Astrocyte (in vitro differentiated cells and primary cell): Measurements from ENCODE around the gene ZMYND19. TPM values are rescaled to one million over a fixed set of nuclear protein-coding genes. Genes with fewer than 3 reads are reported as not detected.

Source experiments
- DNase-seq: peaks from one replicate; pipeline ENCODE4 v3.0.0-alpha.2; 2010; ENCODE audit warnings: low read depth
- FAIRE-seq: peaks from 2 replicates; lab custom pipeline; 2011; peaks lifted over from hg19 to GRCh38; lab: Jason Lieb, UNC
- H2AFZ ChIP-seq: 2 replicates; pipeline ENCODE4 v1.6.0; 2012; ENCODE audit warnings: low read depth, low read length, inconsistent platforms
- H3K27ac ChIP-seq: 2 replicates; pipeline ENCODE4 v1.5.1; 2011; ENCODE audit warnings: low read depth, low read length, inconsistent platforms
- H3K27me3 ChIP-seq: 2 replicates; pipeline ENCODE4 v1.6.0; 2011; ENCODE audit warnings: low read length, inconsistent platforms; ENCODE audit not compliant: insufficient read depth
- H3K36me3 ChIP-seq: 2 replicates; pipeline ENCODE4 v1.5.1; 2011; ENCODE audit warnings: low read length, inconsistent platforms; ENCODE audit not compliant: insufficient read depth
- H3K4me1 ChIP-seq: 2 replicates; pipeline ENCODE4 v1.5.1; 2011; ENCODE audit warnings: low read length, inconsistent platforms; ENCODE audit not compliant: insufficient read depth
- H3K4me2 ChIP-seq: 2 replicates; pipeline ENCODE4 v1.6.0; 2012; ENCODE audit warnings: low read length, inconsistent platforms
- H3K4me3 ChIP-seq: 2 replicates; pipeline ENCODE4 v1.5.1; 2011; ENCODE audit warnings: low read depth, mild to moderate bottlenecking, low read length, inconsistent platforms; ENCODE audit not compliant: insufficient read depth
- H3K79me2 ChIP-seq: 2 replicates; pipeline ENCODE4 v1.6.0; 2012; ENCODE audit warnings: mild to moderate bottlenecking, low read length, inconsistent platforms; ENCODE audit not compliant: insufficient read depth
- H3K9ac ChIP-seq: 2 replicates; pipeline ENCODE4 v1.6.0; 2012; ENCODE audit warnings: mild to moderate bottlenecking, low read length, inconsistent platforms
- H3K9me3 ChIP-seq: 2 replicates; pipeline ENCODE4 v1.5.1; 2012; ENCODE audit warnings: low read depth, mild to moderate bottlenecking, low read length, inconsistent platforms; ENCODE audit not compliant: insufficient read depth
- H4K20me1 ChIP-seq: 2 replicates; pipeline ENCODE4 v1.6.0; 2012; ENCODE audit warnings: low read length, inconsistent platforms; ENCODE audit not compliant: insufficient read depth
- H3K27ac Mint-ChIP-seq: one replicate; pipeline ENCODE4 v1.8.0; 2021; ENCODE audit warnings: mild to moderate bottlenecking, mixed read lengths; ENCODE audit not compliant: unreplicated experiment
- H3K27me3 Mint-ChIP-seq: one replicate; pipeline ENCODE4 v1.8.0; 2021; ENCODE audit warnings: low read depth, mixed read lengths; ENCODE audit not compliant: unreplicated experiment
- H3K36me3 Mint-ChIP-seq: one replicate; pipeline ENCODE4 v1.8.0; 2021; ENCODE audit warnings: low read depth, mixed read lengths; ENCODE audit not compliant: unreplicated experiment
- H3K4me1 Mint-ChIP-seq: one replicate; pipeline ENCODE4 v1.8.0; 2021; ENCODE audit warnings: low read depth, mixed read lengths; ENCODE audit not compliant: unreplicated experiment
- H3K4me3 Mint-ChIP-seq: one replicate; pipeline ENCODE4 v1.8.0; 2021; ENCODE audit warnings: mild to moderate bottlenecking, moderate library complexity, mixed read lengths; ENCODE audit not compliant: unreplicated experiment
- H3K9me3 Mint-ChIP-seq: one replicate; pipeline ENCODE4 v1.8.0; 2021; ENCODE audit warnings: mild to moderate bottlenecking, mixed read lengths; ENCODE audit not compliant: unreplicated experiment
- CTCF ChIP-seq: IDR thresholded peaks from 2 replicates; pipeline ENCODE4 v1.5.1; 2011; ENCODE audit warnings: low read depth, mild to moderate bottlenecking, inconsistent platforms, low read length, moderate library complexity; ENCODE audit not compliant: insufficient read depth
- EZH2 ChIP-seq: IDR thresholded peaks from 2 replicates; pipeline ENCODE4 v1.6.1; 2012; ENCODE audit warnings: mild to moderate bottlenecking, low read length, inconsistent platforms; ENCODE audit not compliant: insufficient read depth
- total RNA-seq: library from RNA; stranded (reverse); gene quantifications from 2 replicates; pipeline ENCODE4 v1.2.1, GENCODE V29; 2021

The ZMYND19 gene
- total RNA-seq, 1 donor from 2014 or later: 34.0 TPM

- Histone ChIP-seq H3K4me3 (no peak overlapping the region), H3K36me3 (peaks cover 5% of the 10 kb centered on the region), H3K9ac (no peak overlapping the region), H3K27me3 (no peaks in the 10 kb centered on the region), H4K20me1 (peaks cover 19% of the 10 kb centered on the region), H3K4me1 (peaks cover 10% of the 10 kb centered on the region), H2AFZ (no peak overlapping the region), H3K9me3 (no peaks in the 10 kb centered on the region), H3K4me2 (no peak overlapping the region), H3K79me2 (peaks cover 21% of the 10 kb centered on the region), H3K27ac (no peak overlapping the region)
- Mint-ChIP-seq H3K4me3 (no peak overlapping the region), H3K4me1 (peaks cover 3% of the 10 kb centered on the region), H3K9me3 (no peaks in the 10 kb centered on the region), H3K27me3 (peaks cover 6% of the 10 kb centered on the region), H3K27ac (no peak overlapping the region), H3K36me3 (peaks cover 3% of the 10 kb centered on the region)
- FAIRE-seq (no peak), DNase-seq (no peak)
- TF ChIP-seq EZH2: no peak
- no peak for TF ChIP-seq CTCF
Observed at GRCh38 chr9:137592767-137593166, 2.5 kb upstream of the ZMYND19 start.

- TF ChIP-seq EZH2 (no peak), CTCF (no peak)
- H3K9me3 Mint-ChIP-seq: no peaks in the 10 kb centered on the region
- Histone ChIP-seq H3K27me3 (no peaks in the 10 kb centered on the region), H3K4me1 (peaks cover 10% of the 10 kb centered on the region), H3K9me3 (no peaks in the 10 kb centered on the region), H3K79me2 (peaks cover 42% of the 10 kb centered on the region), H4K20me1 (peaks cover 42% of the 10 kb centered on the region), H3K4me2 (peak overlapping the region; percentile 98), H3K4me3 (peak overlapping the region; percentile 79), H3K27ac (no peak overlapping the region), H2AFZ (no peak overlapping the region), H3K36me3 (peaks cover 19% of the 10 kb centered on the region), H3K9ac (peak overlapping the region; percentile 85)
- no peak overlapping the region for H3K4me3 Mint-ChIP-seq
- no peak overlapping the region for H3K27ac Mint-ChIP-seq
- peaks cover 4% of the 10 kb centered on the region for H3K4me1 Mint-ChIP-seq
- FAIRE-seq (no peak), DNase-seq (no peak)
- peaks cover 4% of the 10 kb centered on the region for H3K36me3 Mint-ChIP-seq
- peaks cover 6% of the 10 kb centered on the region for H3K27me3 Mint-ChIP-seq
Observed at GRCh38 chr9:137590123-137590468, 216 bp downstream of the ZMYND19 start.

- peaks cover 10% of the 10 kb centered on the region for H3K4me1 ChIP-seq
- H3K27ac ChIP-seq: no peak overlapping the region
- H3K9me3 ChIP-seq: no peaks in the 10 kb centered on the region
- peaks cover 4% of the 10 kb centered on the region for H3K36me3 Mint-ChIP-seq
- TF ChIP-seq EZH2: no peak
- TF ChIP-seq CTCF: no peak
- H3K9me3 Mint-ChIP-seq: no peaks in the 10 kb centered on the region
- peak; percentile 3 for DNase-seq
- H3K36me3 ChIP-seq: peaks cover 19% of the 10 kb centered on the region
- H3K4me3 ChIP-seq: peak overlapping the region; percentile 79
- H3K9ac ChIP-seq: peak overlapping the region; percentile 85
- no peaks in the 10 kb centered on the region for H3K27me3 ChIP-seq
- H3K4me3 Mint-ChIP-seq: peak overlapping the region; percentile 88
- H3K79me2 ChIP-seq: peaks cover 44% of the 10 kb centered on the region
- peaks cover 4% of the 10 kb centered on the region for H3K4me1 Mint-ChIP-seq
- no peak overlapping the region for H3K27ac Mint-ChIP-seq
- no peak for FAIRE-seq
- H3K4me2 ChIP-seq: peak overlapping the region; percentile 98
- peaks cover 6% of the 10 kb centered on the region for H3K27me3 Mint-ChIP-seq
- H2AFZ ChIP-seq: peak overlapping the region; percentile 52
- H4K20me1 ChIP-seq: peaks cover 45% of the 10 kb centered on the region
Observed at GRCh38 chr9:137589441-137590122, 730 bp downstream of the ZMYND19 start.
